Keratinocyte (primary cell): ENCODE results near the gene THRB.

Experiments used
- EZH2 ChIP-seq: IDR thresholded peaks from one replicate; pipeline ENCODE4 v1.6.1; 2012; ENCODE audit warnings: inconsistent platforms, mild to moderate bottlenecking, low read length, moderate library complexity
- TF ChIP-seq, protein P1 (sequence below), 3 experiments: IDR thresholded peaks in 1 of 3; conservative IDR thresholded peaks in 1 of 3; optimal IDR thresholded peaks in 1 of 3; 2 replicates in 2 of 3; 3 replicates in 1 of 3; pipeline versions ENCODE3 to v1.5.1; 2011; ENCODE audit warnings: low read length in 3 of 3, mild to moderate bottlenecking in 3 of 3, moderate library complexity in 2 of 3, control low read depth in 1 of 3, inconsistent platforms in 1 of 3; ENCODE audit not compliant: insufficient read depth in 2 of 3; ENCODE audit errors: extremely low read depth in 1 of 3

DNA sequence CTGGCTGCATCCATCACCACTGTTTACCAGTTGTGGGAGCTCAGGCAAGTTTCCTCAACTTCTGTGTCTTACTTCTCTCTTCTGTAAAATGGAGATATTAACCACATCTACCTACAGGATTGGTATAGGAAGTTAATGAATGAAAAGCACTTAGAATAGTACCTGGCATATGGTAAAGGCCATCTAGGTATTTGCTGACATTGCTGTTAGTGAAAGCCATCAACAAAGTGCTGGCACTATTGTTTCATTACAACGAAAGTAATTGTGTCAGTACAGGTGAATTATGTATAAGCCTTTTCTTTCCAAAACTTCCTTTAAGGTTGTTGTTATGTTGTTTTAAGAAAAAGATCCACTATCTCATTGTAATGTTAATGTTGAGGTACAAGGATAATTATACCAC is 352.5 kb downstream of the THRB start:
- TF ChIP-seq, protein P1, sequence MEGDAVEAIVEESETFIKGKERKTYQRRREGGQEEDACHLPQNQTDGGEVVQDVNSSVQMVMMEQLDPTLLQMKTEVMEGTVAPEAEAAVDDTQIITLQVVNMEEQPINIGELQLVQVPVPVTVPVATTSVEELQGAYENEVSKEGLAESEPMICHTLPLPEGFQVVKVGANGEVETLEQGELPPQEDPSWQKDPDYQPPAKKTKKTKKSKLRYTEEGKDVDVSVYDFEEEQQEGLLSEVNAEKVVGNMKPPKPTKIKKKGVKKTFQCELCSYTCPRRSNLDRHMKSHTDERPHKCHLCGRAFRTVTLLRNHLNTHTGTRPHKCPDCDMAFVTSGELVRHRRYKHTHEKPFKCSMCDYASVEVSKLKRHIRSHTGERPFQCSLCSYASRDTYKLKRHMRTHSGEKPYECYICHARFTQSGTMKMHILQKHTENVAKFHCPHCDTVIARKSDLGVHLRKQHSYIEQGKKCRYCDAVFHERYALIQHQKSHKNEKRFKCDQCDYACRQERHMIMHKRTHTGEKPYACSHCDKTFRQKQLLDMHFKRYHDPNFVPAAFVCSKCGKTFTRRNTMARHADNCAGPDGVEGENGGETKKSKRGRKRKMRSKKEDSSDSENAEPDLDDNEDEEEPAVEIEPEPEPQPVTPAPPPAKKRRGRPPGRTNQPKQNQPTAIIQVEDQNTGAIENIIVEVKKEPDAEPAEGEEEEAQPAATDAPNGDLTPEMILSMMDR (optimal IDR thresholded peaks at IDR 0.05 in 1 of 3, IDR thresholded peaks at IDR 0.05 in 1 of 3, conservative IDR thresholded peaks at IDR 0.05 in 1 of 3; ENCODE audit: extremely low read depth in 1 of 3, insufficient read depth in 2 of 3, low read length in 3 of 3) = no peak
- TF ChIP-seq EZH2 = no peak
